Measurements from ENCODE around the gene ESR1.
"Not testable (repeated sequence)": the region's sequence is repeated elsewhere in the genome, so short reads cannot be mapped to it uniquely, and the experiment has no call there.

The ESR1 gene

GRCh38 chr6:152026744-152027143 is 219.3 kb downstream of the ESR1 start:
- not testable (repeated sequence) for H2BK15ac ChIP-seq (replicated peaks; ENCODE audit: low read depth); H3K27me3 ChIP-seq (ENCODE audit: insufficient read depth, low read length, poor library complexity); H4K8ac ChIP-seq (ENCODE audit: low read depth, low read length); H3K56ac ChIP-seq (ENCODE audit: low read length); H3K18ac ChIP-seq (ENCODE audit: low read length); H3K23ac ChIP-seq (ENCODE audit: low read length); H3K4me3 ChIP-seq (ENCODE audit: low read length); H3K4ac ChIP-seq (ENCODE audit: low read depth, low read length); H2BK5ac ChIP-seq (ENCODE audit: low read length); H3K79me1 ChIP-seq (ENCODE audit: low read length); H3K4me2 ChIP-seq (ENCODE audit: low read length); H3K79me2 ChIP-seq (ENCODE audit: control insufficient read depth, insufficient read depth, low read length); H3K36me3 ChIP-seq (ENCODE audit: control insufficient read depth, insufficient read depth, low read length); H2AK5ac ChIP-seq (ENCODE audit: low read length); H3K9ac ChIP-seq (ENCODE audit: low read length); H4K5ac ChIP-seq (ENCODE audit: low read length); DNase-seq; H2BK120ac ChIP-seq (ENCODE audit: low read depth, low read length); H3K27ac ChIP-seq (ENCODE audit: low read depth, low read length); H3K4me1 ChIP-seq (ENCODE audit: control insufficient read depth, low read depth, low read length)
- WGBS (ENCODE audit: extremely low coverage, insufficient coverage, low lambda C conversion rate) = no CpG with 5 or more reads among the region's 6 CpGs

GRCh38 chr6:152033765-152034164 is 226.3 kb downstream of the ESR1 start:
- H2BK15ac ChIP-seq (replicated peaks; ENCODE audit: low read depth); H2AK5ac ChIP-seq (ENCODE audit: low read length); H3K4me1 ChIP-seq (ENCODE audit: control insufficient read depth, low read depth, low read length); H3K79me2 ChIP-seq (ENCODE audit: control insufficient read depth, insufficient read depth, low read length); H2BK5ac ChIP-seq (ENCODE audit: low read length); H3K18ac ChIP-seq (ENCODE audit: low read length); H3K4ac ChIP-seq (ENCODE audit: low read depth, low read length); H3K27ac ChIP-seq (ENCODE audit: low read depth, low read length); H3K9ac ChIP-seq (ENCODE audit: low read length); H3K4me2 ChIP-seq (ENCODE audit: low read length); H2BK120ac ChIP-seq (ENCODE audit: low read depth, low read length); H4K8ac ChIP-seq (ENCODE audit: low read depth, low read length); DNase-seq; H3K56ac ChIP-seq (ENCODE audit: low read length); H3K4me3 ChIP-seq (ENCODE audit: low read length); H4K5ac ChIP-seq (ENCODE audit: low read length); H3K27me3 ChIP-seq (ENCODE audit: insufficient read depth, low read length, poor library complexity); H3K23ac ChIP-seq (ENCODE audit: low read length); H3K36me3 ChIP-seq (ENCODE audit: control insufficient read depth, insufficient read depth, low read length); H3K79me1 ChIP-seq (ENCODE audit: low read length): not testable (repeated sequence)
- no CpG with 5 or more reads among the region's 4 CpGs for WGBS (ENCODE audit: extremely low coverage, insufficient coverage, low lambda C conversion rate)

GRCh38 chr6:152034631-152035030 is 227.1 kb downstream of the ESR1 start:
- no peak overlapping the region for H3K18ac ChIP-seq (ENCODE audit: low read length)
- no peak overlapping the region for H2BK120ac ChIP-seq (ENCODE audit: low read depth, low read length)
- H3K4ac ChIP-seq (ENCODE audit: low read depth, low read length) = no peak overlapping the region
- H3K79me2 ChIP-seq (ENCODE audit: control insufficient read depth, insufficient read depth, low read length) = no peaks in the 10 kb centered on the region
- no peak overlapping the region for H3K56ac ChIP-seq (ENCODE audit: low read length)
- H3K4me1 ChIP-seq (ENCODE audit: control insufficient read depth, low read depth, low read length) = no peaks in the 10 kb centered on the region
- no peaks in the 10 kb centered on the region for H3K36me3 ChIP-seq (ENCODE audit: control insufficient read depth, insufficient read depth, low read length)
- no peak overlapping the region for H3K27ac ChIP-seq (ENCODE audit: low read depth, low read length)
- no peaks in the 10 kb centered on the region for H3K79me1 ChIP-seq (ENCODE audit: low read length)
- no peak overlapping the region for H4K5ac ChIP-seq (ENCODE audit: low read length)
- no peak overlapping the region for H2BK15ac ChIP-seq (replicated peaks; ENCODE audit: low read depth)
- H2AK5ac ChIP-seq (ENCODE audit: low read length) = no peak overlapping the region
- no peak overlapping the region for H4K8ac ChIP-seq (ENCODE audit: low read depth, low read length)
- no peak overlapping the region for H2BK5ac ChIP-seq (ENCODE audit: low read length)
- H3K23ac ChIP-seq (ENCODE audit: low read length) = no peak overlapping the region
- no peak overlapping the region for H3K9ac ChIP-seq (ENCODE audit: low read length)
- DNase-seq = no peak
- H3K4me2 ChIP-seq (ENCODE audit: low read length) = no peak overlapping the region
- no peak overlapping the region for H3K4me3 ChIP-seq (ENCODE audit: low read length)
- WGBS (ENCODE audit: extremely low coverage, insufficient coverage, low lambda C conversion rate) = no CpG with 5 or more reads among the region's 5 CpGs
- H3K27me3 ChIP-seq (ENCODE audit: insufficient read depth, low read length, poor library complexity) = no peaks in the 10 kb centered on the region

GRCh38 chr6:152046118-152046517 is 238.6 kb downstream of the ESR1 start:
- no peak for DNase-seq

GRCh38 chr6:152048921-152049320 is 241.4 kb downstream of the ESR1 start:
- no peak overlapping the region for H3K4me2 ChIP-seq (ENCODE audit: low read length)
- H2BK120ac ChIP-seq (ENCODE audit: low read depth, low read length) = no peak overlapping the region
- H3K27ac ChIP-seq (ENCODE audit: low read depth, low read length) = no peak overlapping the region
- H3K4ac ChIP-seq (ENCODE audit: low read depth, low read length) = no peak overlapping the region
- H3K4me1 ChIP-seq (ENCODE audit: control insufficient read depth, low read depth, low read length) = no peaks in the 10 kb centered on the region
- no peak overlapping the region for H2AK5ac ChIP-seq (ENCODE audit: low read length)
- no peak overlapping the region for H4K5ac ChIP-seq (ENCODE audit: low read length)
- H4K8ac ChIP-seq (ENCODE audit: low read depth, low read length) = no peak overlapping the region
- no peak overlapping the region for H3K9ac ChIP-seq (ENCODE audit: low read length)
- no peaks in the 10 kb centered on the region for H3K79me2 ChIP-seq (ENCODE audit: control insufficient read depth, insufficient read depth, low read length)
- H3K4me3 ChIP-seq (ENCODE audit: low read length) = no peak overlapping the region
- no peak overlapping the region for H2BK15ac ChIP-seq (replicated peaks; ENCODE audit: low read depth)
- H3K36me3 ChIP-seq (ENCODE audit: control insufficient read depth, insufficient read depth, low read length) = no peaks in the 10 kb centered on the region
- H3K27me3 ChIP-seq (ENCODE audit: insufficient read depth, low read length, poor library complexity) = no peaks in the 10 kb centered on the region
- no peak for DNase-seq
- no peak overlapping the region for H3K56ac ChIP-seq (ENCODE audit: low read length)
- H2BK5ac ChIP-seq (ENCODE audit: low read length) = no peak overlapping the region
- no peaks in the 10 kb centered on the region for H3K79me1 ChIP-seq (ENCODE audit: low read length)
- H3K18ac ChIP-seq (ENCODE audit: low read length) = no peak overlapping the region
- no peak overlapping the region for H3K23ac ChIP-seq (ENCODE audit: low read length)

More at GRCh38 chr6:152046118-152046517, 238.6 kb downstream of the ESR1 start:
- no peaks in the 10 kb centered on the region for H3K79me1 ChIP-seq (ENCODE audit: low read length)
- H3K4ac ChIP-seq (ENCODE audit: low read depth, low read length) = no peak overlapping the region
- H3K36me3 ChIP-seq (ENCODE audit: control insufficient read depth, insufficient read depth, low read length) = no peaks in the 10 kb centered on the region
- no peak overlapping the region for H4K8ac ChIP-seq (ENCODE audit: low read depth, low read length)
- no peak overlapping the region for H3K56ac ChIP-seq (ENCODE audit: low read length)
- no peak overlapping the region for H3K4me3 ChIP-seq (ENCODE audit: low read length)
- no peak overlapping the region for H2BK120ac ChIP-seq (ENCODE audit: low read depth, low read length)
- no peak overlapping the region for H4K5ac ChIP-seq (ENCODE audit: low read length)
- no peaks in the 10 kb centered on the region for H3K79me2 ChIP-seq (ENCODE audit: control insufficient read depth, insufficient read depth, low read length)
- no peak overlapping the region for H2BK15ac ChIP-seq (replicated peaks; ENCODE audit: low read depth)
- no peak overlapping the region for H3K27ac ChIP-seq (ENCODE audit: low read depth, low read length)
- no peak overlapping the region for H2BK5ac ChIP-seq (ENCODE audit: low read length)
- H3K27me3 ChIP-seq (ENCODE audit: insufficient read depth, low read length, poor library complexity) = no peaks in the 10 kb centered on the region
- WGBS (ENCODE audit: extremely low coverage, insufficient coverage, low lambda C conversion rate) = no CpG with 5 or more reads among the region's 2 CpGs
- no peak overlapping the region for H3K4me2 ChIP-seq (ENCODE audit: low read length)
- H3K23ac ChIP-seq (ENCODE audit: low read length) = no peak overlapping the region
- H3K4me1 ChIP-seq (ENCODE audit: control insufficient read depth, low read depth, low read length) = no peaks in the 10 kb centered on the region
- no peak overlapping the region for H3K9ac ChIP-seq (ENCODE audit: low read length)
- H2AK5ac ChIP-seq (ENCODE audit: low read length) = no peak overlapping the region
- H3K18ac ChIP-seq (ENCODE audit: low read length) = no peak overlapping the region

GRCh38 chr6:152049502-152049901 is 242.0 kb downstream of the ESR1 start:
- Histone ChIP-seq H3K79me2 (ENCODE audit: control insufficient read depth, insufficient read depth, low read length) (no peaks in the 10 kb centered on the region), H3K27me3 (ENCODE audit: insufficient read depth, low read length, poor library complexity) (no peaks in the 10 kb centered on the region), H4K8ac (ENCODE audit: low read depth, low read length) (no peak overlapping the region), H2AK5ac (ENCODE audit: low read length) (no peak overlapping the region), H3K4me3 (ENCODE audit: low read length) (no peak overlapping the region), H4K5ac (ENCODE audit: low read length) (no peak overlapping the region), H3K4me1 (ENCODE audit: control insufficient read depth, low read depth, low read length) (no peaks in the 10 kb centered on the region), H2BK5ac (ENCODE audit: low read length) (no peak overlapping the region), H3K27ac (ENCODE audit: low read depth, low read length) (no peak overlapping the region), H3K18ac (ENCODE audit: low read length) (no peak overlapping the region), H2BK15ac (replicated peaks; ENCODE audit: low read depth) (no peak overlapping the region), H3K9ac (ENCODE audit: low read length) (no peak overlapping the region), H2BK120ac (ENCODE audit: low read depth, low read length) (no peak overlapping the region), H3K4me2 (ENCODE audit: low read length) (no peak overlapping the region), H3K4ac (ENCODE audit: low read depth, low read length) (no peak overlapping the region), H3K23ac (ENCODE audit: low read length) (no peak overlapping the region), H3K36me3 (ENCODE audit: control insufficient read depth, insufficient read depth, low read length) (no peaks in the 10 kb centered on the region), H3K56ac (ENCODE audit: low read length) (no peak overlapping the region), H3K79me1 (ENCODE audit: low read length) (no peaks in the 10 kb centered on the region)
- DNase-seq = no peak
- WGBS (ENCODE audit: extremely low coverage, insufficient coverage, low lambda C conversion rate) = no CpG with 5 or more reads among the region's 3 CpGs
